HepG2 (cell line): ENCODE data around the gene GJD4. TPM values are rescaled to one million over a fixed set of nuclear protein-coding genes. Genes with fewer than 3 reads are reported as not detected.

Source experiments
- ATAC-seq: fragments of 200-7000 bp; cut with Tn5 transposase; 3 replicates; pipeline ENCODE4 v1.9.1; 2020; ENCODE audit warnings: mild to moderate bottlenecking, moderate library complexity
- BruUV-seq: library from RNA; stranded (reverse); fragments of 400-500 nt; replicated peaks from 2 replicates; lab custom pipeline; 2021; lab: Mats Ljungman, UMichigan
- CTCF ChIA-PET: fragments of 300-600 bp; formaldehyde crosslinking; extraction: SDS; loops from one replicate; lab custom pipeline; 2021; ENCODE audit warnings: low total read pairs, inconsistent platforms, low intra/inter-chr PET ratio; lab: Yijun Ruan, JAX
- POLR2A ChIA-PET: fragments of 350-600 bp; sonication (Branson Sonifier 250); formaldehyde crosslinking; loops from one replicate; lab custom pipeline; 2020; ENCODE audit warnings: antibody characterized with exemption, inconsistent platforms; lab: Yijun Ruan, JAX
- DNase-seq: peaks from one replicate; pipeline ENCODE4 v3.0.0-alpha.2; 2015; ENCODE audit warnings: low spot score
- FAIRE-seq: peaks from 3 replicates; lab custom pipeline; 2011; peaks lifted over from hg19 to GRCh38; lab: Jason Lieb, UNC
- H2AFZ ChIP-seq: one replicate; pipeline ENCODE4 v1.6.1; 2011; ENCODE audit warnings: low read length, inconsistent platforms
- H3K27ac ChIP-seq: fragments of 300-600 bp; 3 replicates; pipeline ENCODE4 v1.8.0; 2011; ENCODE audit warnings: mixed run types, mild to moderate bottlenecking, mixed read lengths, low read length, inconsistent platforms; ENCODE audit not compliant: insufficient read depth; ENCODE audit errors: extremely low read length
- H3K27me3 ChIP-seq, 2 experiments: fragments of 200-600 bp in 1 of 2; 2 replicates in 1 of 2; 3 replicates in 1 of 2; pipeline versions ENCODE4 v1.6.0 to v1.8.0; 2011; ENCODE audit warnings: low read length in 2 of 2, mild to moderate bottlenecking in 2 of 2, moderate library complexity in 2 of 2, inconsistent platforms in 1 of 2; ENCODE audit not compliant: insufficient read depth in 2 of 2, control insufficient read depth in 1 of 2
- H3K36me3 ChIP-seq, 2 experiments: fragments of 200-600 bp in 1 of 2; replicated peaks in 1 of 2; 2 replicates in 1 of 2; 3 replicates in 1 of 2; pipeline versions ENCODE4 v1.5.1 to v1.8.0; 2011; ENCODE audit warnings: low read length in 2 of 2, inconsistent platforms in 1 of 2; ENCODE audit not compliant: insufficient read depth in 2 of 2, control insufficient read depth in 1 of 2
- H3K4me1 ChIP-seq: 2 replicates; pipeline ENCODE4 v1.5.1; 2012; ENCODE audit warnings: low read length, inconsistent platforms; ENCODE audit not compliant: insufficient read depth
- H3K4me2 ChIP-seq: 2 replicates; pipeline ENCODE4 v1.6.0; 2011; ENCODE audit warnings: low read depth, low read length, inconsistent platforms
- H3K4me3 ChIP-seq, 3 experiments: fragments of 200-600 bp in 1 of 3; sonication (generic), shearing (Covaris generic) in 1 of 3; replicated peaks in 1 of 3; 2 replicates each; pipeline ENCODE4 v1.5.1; 2011 to 2016; ENCODE audit warnings: low read length in 3 of 3, inconsistent platforms in 2 of 3, low read depth in 2 of 3, mild to moderate bottlenecking in 2 of 3, control low read depth in 1 of 3, mixed read lengths in 1 of 3; ENCODE audit not compliant: insufficient read depth in 1 of 3
- H3K79me2 ChIP-seq: one replicate; pipeline ENCODE4 v1.6.1; 2011; ENCODE audit warnings: low read length, inconsistent platforms; ENCODE audit not compliant: insufficient read depth
- H3K9ac ChIP-seq: 2 replicates; pipeline ENCODE4 v1.6.0; 2011; ENCODE audit warnings: mild to moderate bottlenecking, low read depth, low read length, inconsistent platforms; ENCODE audit not compliant: insufficient read depth
- H3K9me3 ChIP-seq: 2 replicates; pipeline ENCODE4 v1.5.1; 2012; ENCODE audit warnings: mild to moderate bottlenecking, low read length
- H4K20me1 ChIP-seq: 2 replicates; pipeline ENCODE4 v1.6.0; 2011; ENCODE audit warnings: inconsistent platforms, mild to moderate bottlenecking, low read length, moderate library complexity; ENCODE audit not compliant: insufficient read depth
- HNRNPLL ChIP-seq: fragments of 200-400 bp; formaldehyde crosslinking; IDR thresholded peaks from 2 replicates; pipeline ENCODE4 v1.6.1; 2017; ENCODE audit warnings: mild to moderate bottlenecking, low read depth, low read length; ENCODE audit not compliant: poor library complexity, severe bottlenecking
- JUNB ChIP-seq: sonication (generic); formaldehyde crosslinking; IDR thresholded peaks from 2 replicates; pipeline ENCODE4 v1.8.0; 2022; ENCODE audit warnings: missing genetic modification reagents, mild to moderate bottlenecking, borderline replicate concordance
- JUND ChIP-seq: sonication (generic); formaldehyde crosslinking; IDR thresholded peaks from 2 replicates; pipeline ENCODE4 v1.8.0; 2022; ENCODE audit warnings: mild to moderate bottlenecking, missing genetic modification reagents
- MYNN ChIP-seq: sonication (generic); formaldehyde crosslinking; IDR thresholded peaks from 2 replicates; pipeline ENCODE4 v1.4.0; 2020; ENCODE audit warnings: mild to moderate bottlenecking, low read depth, missing genetic modification reagents
- NFE2L2 ChIP-seq: fragments of 150-350 bp; IDR thresholded peaks from 2 replicates; pipeline ENCODE4 v1.6.1; 2014; ENCODE audit warnings: low read length
- NFYB ChIP-seq: sonication (generic); formaldehyde crosslinking; IDR thresholded peaks from 2 replicates; pipeline ENCODE4 v1.4.0; 2020; ENCODE audit warnings: missing genetic modification reagents
- NR2F1 ChIP-seq, 2 experiments: fragments of 450-650 bp in 1 of 2; formaldehyde crosslinking in 1 of 2; IDR thresholded peaks; 2 replicates each; pipeline versions ENCODE4 v1.5.0 to v1.6.1; 2016 to 2020; ENCODE audit warnings: mild to moderate bottlenecking in 1 of 2, missing compliant biosample characterization in 1 of 2, missing genetic modification reagents in 1 of 2, moderate library complexity in 1 of 2
- SIX1 ChIP-seq: sonication (generic); formaldehyde crosslinking; IDR thresholded peaks from 2 replicates; pipeline ENCODE4 v1.4.0; 2020; ENCODE audit warnings: missing genetic modification reagents, borderline replicate concordance
- SKI ChIP-seq: fragments of 450-650 bp; IDR thresholded peaks from one replicate; pipeline ENCODE4 v1.6.1; 2018; ENCODE audit warnings: mild to moderate bottlenecking; ENCODE audit not compliant: partially characterized antibody
- SNAPC2 ChIP-seq: sonication (generic); formaldehyde crosslinking; IDR thresholded peaks from 2 replicates; pipeline ENCODE4 v1.8.1; 2022; ENCODE audit warnings: mild to moderate bottlenecking, missing genetic modification reagents
- ZNF430 ChIP-seq: sonication (generic); formaldehyde crosslinking; IDR thresholded peaks from 2 replicates; pipeline ENCODE4 v1.9.0; 2021; ENCODE audit warnings: mild to moderate bottlenecking, missing genetic modification reagents
- ZNF441 ChIP-seq: sonication (generic); formaldehyde crosslinking; IDR thresholded peaks from 2 replicates; pipeline ENCODE4 v1.7.0; 2021; ENCODE audit warnings: missing genetic modification reagents, borderline replicate concordance
- ZNF678 ChIP-seq: sonication (generic); formaldehyde crosslinking; IDR thresholded peaks from 2 replicates; pipeline ENCODE4 v1.4.0; 2020; ENCODE audit warnings: mild to moderate bottlenecking, missing genetic modification reagents
- WGBS: methylation state at CpG from one replicate; pipeline ENCODE4 v1.1.6; 2017; ENCODE audit warnings: low lambda C conversion rate; 5-methylcytosine and 5-hydroxymethylcytosine counted together
- in situ Hi-C: cut with HindIII; loops from 2 replicates; pipeline ENCODE4 v1.10.0; 2017; ENCODE audit warnings: low pct_unique_long_range_greater_than_20kb; ENCODE audit not compliant: extremely low pct_ligation_motif_present
- intact Hi-C: fragments of 100-400 bp; cut with micrococcal nuclease; formaldehyde crosslinking; loops from one replicate; pipeline ENCODE4 v1.10.0; 2022; ENCODE audit not compliant: unreplicated experiment
- polyA plus RNA-seq, 8 experiments: library from polyadenylated mRNA; depleted of rRNA in 3 of 8; stranded (reverse) in 7 of 8; unstranded in 1 of 8; fragments of >200 nt; fragmentation: Illumina TruSeq in 4 of 8; extraction: Trizol in 4 of 8; gene quantifications; 2 replicates each; pipeline versions ENCODE4 v1.2.1 to v1.2.3, GENCODE V29; 2011 to 2016; ENCODE audit warnings: low read depth in 4 of 8, missing spikeins in 1 of 8, mixed read lengths in 1 of 8; ENCODE audit not compliant: insufficient read depth in 1 of 8
- total RNA-seq, 5 experiments: library from RNA; depleted of rRNA; stranded (reverse); fragments of >200 nt; fragmentation: Illumina TruSeq; extraction: Trizol; gene quantifications; 2 replicates each; pipeline ENCODE4 v1.2.3, GENCODE V29; 2016; ENCODE audit warnings: low read depth in 1 of 5
- TF ChIP-seq, protein P1 (sequence below): sonication (generic); formaldehyde crosslinking; IDR thresholded peaks from 2 replicates; pipeline ENCODE4 v1.4.0; 2020; ENCODE audit warnings: missing genetic modification reagents, mild to moderate bottlenecking, borderline replicate concordance
- TF ChIP-seq, protein P2 (sequence below), 2 experiments: IDR thresholded peaks; 2 replicates each; pipeline ENCODE4 v1.6.1; 2011 to 2012; ENCODE audit warnings: low read length in 2 of 2, borderline replicate concordance in 1 of 2, low read depth in 1 of 2, mild to moderate bottlenecking in 1 of 2, moderate library complexity in 1 of 2
- TF ChIP-seq, protein P3 (sequence below): sonication (generic); formaldehyde crosslinking; IDR thresholded peaks from 2 replicates; pipeline ENCODE4 v1.5.1; 2020; ENCODE audit warnings: missing genetic modification reagents, mild to moderate bottlenecking, borderline replicate concordance

Gene GJD4
- total and polyA plus RNA-seq, 2 of the 13 experiments (the other 11 are each of a cell fraction or from before 2014, with no cell fraction given) = not detected

DNA sequence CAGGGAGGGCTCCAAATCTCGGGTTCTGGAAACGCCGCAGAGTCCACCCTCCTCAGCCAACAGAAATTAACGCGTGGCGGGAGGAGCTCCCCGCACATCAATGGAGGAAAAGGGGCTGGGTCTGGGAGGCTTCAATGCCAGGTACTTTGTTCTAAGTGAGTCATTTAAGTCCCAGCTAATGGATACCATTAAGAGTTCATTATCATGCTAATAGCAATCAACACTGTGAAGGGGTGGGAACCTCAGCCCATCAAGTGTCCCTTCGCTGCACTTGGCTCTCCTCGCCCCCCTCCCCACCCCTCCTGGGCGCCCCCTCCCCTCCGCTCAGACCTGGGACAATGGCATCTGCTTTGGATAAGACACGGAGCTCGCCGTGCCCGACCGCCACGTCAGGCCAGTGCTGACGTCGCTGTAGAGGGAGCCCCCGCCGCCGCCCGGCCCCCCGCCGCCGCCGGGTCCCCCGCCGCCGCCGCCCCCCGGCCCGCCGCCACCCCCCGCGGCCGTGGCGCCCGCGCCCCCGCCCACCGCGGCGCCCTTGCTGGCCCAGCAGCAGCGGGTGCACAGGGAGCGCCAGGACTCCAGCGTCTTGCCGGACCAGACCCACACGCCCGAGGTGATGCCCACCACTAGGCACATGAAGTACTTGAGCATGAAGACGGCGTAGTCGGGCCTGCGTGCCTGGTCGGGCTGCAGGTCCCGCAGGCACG is 34.0 kb downstream of the GJD4 start (continued):
- no peak for TF ChIP-seq JUNB (CRISPR knock-in tag)
- no peak for TF ChIP-seq JUND (CRISPR knock-in tag)
- no peak for TF ChIP-seq ZNF441 (CRISPR knock-in tag)
- no peak for TF ChIP-seq ZNF678 (CRISPR knock-in tag)
- no peak for TF ChIP-seq NFYB
- TF ChIP-seq HNRNPLL = no peak

DNA sequence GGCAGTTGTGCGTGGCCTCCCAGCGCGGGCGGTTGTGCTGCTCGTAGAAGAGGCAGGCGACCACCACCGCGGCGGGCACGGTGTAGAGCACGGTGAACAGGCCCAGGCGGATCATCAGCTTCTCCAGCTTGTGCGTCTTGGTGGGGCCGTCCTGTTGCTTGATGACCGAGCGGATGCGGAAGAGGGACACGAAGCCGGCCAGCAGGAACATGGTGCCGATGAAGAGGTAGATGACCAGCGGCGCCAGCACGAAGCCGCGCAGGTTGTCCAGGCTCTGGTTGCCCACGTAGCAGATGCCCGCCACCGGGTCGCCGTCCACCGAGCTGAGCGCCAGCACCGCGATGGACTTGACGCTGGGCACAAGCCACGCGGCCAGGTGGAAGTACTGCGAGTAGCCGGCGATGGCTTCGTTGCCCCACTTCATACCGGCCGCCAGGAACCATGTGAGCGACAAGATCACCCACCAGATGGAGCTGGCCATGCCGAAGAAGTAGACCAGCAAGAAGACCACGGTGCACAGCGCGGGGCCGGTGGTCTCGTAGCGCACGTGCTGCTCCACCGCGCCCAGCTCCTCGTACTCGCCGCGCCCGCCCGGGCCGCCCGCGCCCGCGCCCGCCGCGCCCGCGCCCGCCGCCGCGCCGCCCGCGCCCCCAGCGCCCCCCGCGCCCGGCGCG is 34.7 kb downstream of the GJD4 start:
- no peak overlapping the region for H3K27ac ChIP-seq
- H4K20me1 ChIP-seq = no peaks in the 10 kb centered on the region
- intact Hi-C loops = loop anchor here (1.0 to 10.0 kb wide), 4 partner anchors 47 to 1247 kb away; no protein-coding TSS in a partner anchor
- H3K79me2 ChIP-seq = no peaks in the 10 kb centered on the region
- H3K9ac ChIP-seq = no peak overlapping the region
- BruUV-seq = no TSS peak
- H3K4me3 ChIP-seq = no peak overlapping the region
- TF ChIP-seq, protein P1, sequence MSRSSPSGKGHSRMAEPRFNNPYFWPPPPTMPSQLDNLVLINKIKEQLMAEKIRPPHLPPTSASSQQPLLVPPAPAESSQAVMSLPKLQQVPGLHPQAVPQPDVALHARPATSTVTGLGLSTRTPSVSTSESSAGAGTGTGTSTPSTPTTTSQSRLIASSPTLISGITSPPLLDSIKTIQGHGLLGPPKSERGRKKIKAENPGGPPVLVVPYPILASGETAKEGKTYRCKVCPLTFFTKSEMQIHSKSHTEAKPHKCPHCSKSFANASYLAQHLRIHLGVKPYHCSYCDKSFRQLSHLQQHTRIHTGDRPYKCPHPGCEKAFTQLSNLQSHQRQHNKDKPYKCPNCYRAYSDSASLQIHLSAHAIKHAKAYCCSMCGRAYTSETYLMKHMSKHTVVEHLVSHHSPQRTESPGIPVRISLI (CRISPR knock-in tag) = no peak
- TF ChIP-seq NR2F1 (CRISPR knock-in tag; IDR thresholded peaks at IDR 0.05) (no peak), SIX1 (no peak), SKI (no peak), SNAPC2 (CRISPR knock-in tag) (no peak), NFE2L2 (no peak), ZNF430 (no peak), MYNN (CRISPR knock-in tag) (no peak)
- TF ChIP-seq, protein P2, sequence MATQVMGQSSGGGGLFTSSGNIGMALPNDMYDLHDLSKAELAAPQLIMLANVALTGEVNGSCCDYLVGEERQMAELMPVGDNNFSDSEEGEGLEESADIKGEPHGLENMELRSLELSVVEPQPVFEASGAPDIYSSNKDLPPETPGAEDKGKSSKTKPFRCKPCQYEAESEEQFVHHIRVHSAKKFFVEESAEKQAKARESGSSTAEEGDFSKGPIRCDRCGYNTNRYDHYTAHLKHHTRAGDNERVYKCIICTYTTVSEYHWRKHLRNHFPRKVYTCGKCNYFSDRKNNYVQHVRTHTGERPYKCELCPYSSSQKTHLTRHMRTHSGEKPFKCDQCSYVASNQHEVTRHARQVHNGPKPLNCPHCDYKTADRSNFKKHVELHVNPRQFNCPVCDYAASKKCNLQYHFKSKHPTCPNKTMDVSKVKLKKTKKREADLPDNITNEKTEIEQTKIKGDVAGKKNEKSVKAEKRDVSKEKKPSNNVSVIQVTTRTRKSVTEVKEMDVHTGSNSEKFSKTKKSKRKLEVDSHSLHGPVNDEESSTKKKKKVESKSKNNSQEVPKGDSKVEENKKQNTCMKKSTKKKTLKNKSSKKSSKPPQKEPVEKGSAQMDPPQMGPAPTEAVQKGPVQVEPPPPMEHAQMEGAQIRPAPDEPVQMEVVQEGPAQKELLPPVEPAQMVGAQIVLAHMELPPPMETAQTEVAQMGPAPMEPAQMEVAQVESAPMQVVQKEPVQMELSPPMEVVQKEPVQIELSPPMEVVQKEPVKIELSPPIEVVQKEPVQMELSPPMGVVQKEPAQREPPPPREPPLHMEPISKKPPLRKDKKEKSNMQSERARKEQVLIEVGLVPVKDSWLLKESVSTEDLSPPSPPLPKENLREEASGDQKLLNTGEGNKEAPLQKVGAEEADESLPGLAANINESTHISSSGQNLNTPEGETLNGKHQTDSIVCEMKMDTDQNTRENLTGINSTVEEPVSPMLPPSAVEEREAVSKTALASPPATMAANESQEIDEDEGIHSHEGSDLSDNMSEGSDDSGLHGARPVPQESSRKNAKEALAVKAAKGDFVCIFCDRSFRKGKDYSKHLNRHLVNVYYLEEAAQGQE (IDR thresholded peaks at IDR 0.05; ENCODE audit: borderline replicate concordance in 1 of 2, low read depth in 1 of 2, low read length in 2 of 2) = no peak
- TF ChIP-seq, protein P3, sequence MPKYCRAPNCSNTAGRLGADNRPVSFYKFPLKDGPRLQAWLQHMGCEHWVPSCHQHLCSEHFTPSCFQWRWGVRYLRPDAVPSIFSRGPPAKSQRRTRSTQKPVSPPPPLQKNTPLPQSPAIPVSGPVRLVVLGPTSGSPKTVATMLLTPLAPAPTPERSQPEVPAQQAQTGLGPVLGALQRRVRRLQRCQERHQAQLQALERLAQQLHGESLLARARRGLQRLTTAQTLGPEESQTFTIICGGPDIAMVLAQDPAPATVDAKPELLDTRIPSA (CRISPR knock-in tag) = no peak
- TF ChIP-seq, all 625 proteins: peak for 0
- POLR2A ChIA-PET = no interaction called here
- peaks cover 6 to 30% of the 10 kb centered on the region in 2 experiments for H3K27me3 ChIP-seq
- no peak overlapping the region for H2AFZ ChIP-seq
- H3K9me3 ChIP-seq = no peaks in the 10 kb centered on the region
- ATAC-seq = no peak
- no peaks in the 10 kb centered on the region for H3K36me3 ChIP-seq
- no peak overlapping the region for H3K4me2 ChIP-seq
- CTCF ChIA-PET = interaction anchor here (1.8 kb wide), 1 partner anchor 141 kb away, joined by 6 read pairs; no protein-coding TSS in a partner anchor
- in situ Hi-C loops = loop anchor here (5.0 to 10.0 kb wide), 3 partner anchors 145 to 1242 kb away; no protein-coding TSS in a partner anchor
- DNase-seq = no peak
- peaks cover 20% of the 10 kb centered on the region for H3K4me1 ChIP-seq
- FAIRE-seq = no peak
- whole genome bisulfite sequencing = 98% methylated on average over 72 of the region's 83 CpGs
